K562 (cell line): ENCODE results near the gene ZNF407. TPM values are rescaled to one million over a fixed set of nuclear protein-coding genes. Genes with fewer than 3 reads are reported as not detected.

ENCODE experiments used
- ATAC-seq: fragments of 200-7000 bp; cut with Tn5 transposase; 3 replicates; pipeline ENCODE4 v1.9.1; 2020; ENCODE audit warnings: moderate library complexity
- BruUV-seq: library from RNA; stranded (reverse); fragments of 400-500 nt; replicated peaks from 2 replicates; lab custom pipeline; 2021; lab: Mats Ljungman, UMichigan
- CTCF ChIA-PET: fragments of 300-600 bp; formaldehyde crosslinking; extraction: SDS; loops from one replicate; lab custom pipeline; 2021; ENCODE audit warnings: low intra/inter-chr PET ratio; lab: Yijun Ruan, JAX
- POLR2A ChIA-PET: fragments of 300-600, 350-650 bp; sonication (Branson Sonifier 250); formaldehyde crosslinking; extraction: SDS; loops from one replicate; lab custom pipeline; 2021; ENCODE audit warnings: antibody characterized with exemption, inconsistent platforms; lab: Yijun Ruan, JAX
- DNase-seq, 4 experiments: peaks; one replicate each; pipeline versions ENCODE4 v3.0.0 to v3.0.0-alpha.2; 2011 to 2018; ENCODE audit warnings: low spot score in 3 of 4, mixed read lengths in 3 of 4; ENCODE audit errors: extremely low read depth in 1 of 4
- FAIRE-seq: peaks from 2 replicates; lab custom pipeline; 2011; peaks lifted over from hg19 to GRCh38; lab: Jason Lieb, UNC
- H2AFZ ChIP-seq: 2 replicates; pipeline ENCODE4 v1.6.0; 2011; ENCODE audit warnings: low read depth, low read length, control low read depth, inconsistent platforms
- H3K27ac ChIP-seq: fragments of 200-600 bp; 3 replicates; pipeline ENCODE4 v1.8.0; 2011; ENCODE audit warnings: low read depth, mild to moderate bottlenecking, control low read depth, inconsistent platforms, low read length, moderate library complexity, mixed read lengths; ENCODE audit errors: extremely low read depth
- H3K27me3 ChIP-seq, 2 experiments: fragments of 300-600 bp in 1 of 2; 2 replicates in 1 of 2; 3 replicates in 1 of 2; pipeline versions ENCODE4 v1.6.0 to v1.8.0; 2011; ENCODE audit warnings: inconsistent platforms in 2 of 2, low read length in 2 of 2, mild to moderate bottlenecking in 1 of 2, mixed read lengths in 1 of 2, moderate library complexity in 1 of 2; ENCODE audit not compliant: control insufficient read depth in 2 of 2, insufficient read depth in 2 of 2
- H3K36me3 ChIP-seq: fragments of 300-600 bp; 3 replicates; pipeline ENCODE4 v1.8.0; 2011; ENCODE audit warnings: mild to moderate bottlenecking, low read length, inconsistent platforms; ENCODE audit not compliant: control insufficient read depth, insufficient read depth
- H3K4me1 ChIP-seq, 2 experiments: fragments of 200-600 bp in 1 of 2; replicated peaks in 1 of 2; 2 replicates in 1 of 2; 3 replicates in 1 of 2; pipeline versions ENCODE4 v1.5.1 to v1.8.0; 2011; ENCODE audit warnings: inconsistent platforms in 2 of 2, low read length in 2 of 2, mild to moderate bottlenecking in 1 of 2, mixed read lengths in 1 of 2, moderate library complexity in 1 of 2; ENCODE audit not compliant: control insufficient read depth in 2 of 2, insufficient read depth in 2 of 2
- H3K4me2 ChIP-seq: 2 replicates; pipeline ENCODE4 v1.6.1; 2011; ENCODE audit warnings: low read length, control low read depth, inconsistent platforms, mixed read lengths; ENCODE audit not compliant: insufficient read depth
- H3K4me3 ChIP-seq: fragments of 200-600 bp; sonication (generic), shearing (Covaris generic); 2 replicates; pipeline ENCODE4 v1.5.1; 2016; ENCODE audit warnings: control low read depth, inconsistent platforms
- H3K79me2 ChIP-seq: fragments of 200-600 bp; 3 replicates; pipeline ENCODE4 v1.8.0; 2011; ENCODE audit warnings: low read length, inconsistent platforms; ENCODE audit not compliant: control insufficient read depth, insufficient read depth
- H3K9ac ChIP-seq, 2 experiments: 2 replicates each; pipeline versions ENCODE4 v1.6.0 to v1.6.1; 2011; ENCODE audit warnings: low read depth in 2 of 2, low read length in 2 of 2, control low read depth in 1 of 2, inconsistent platforms in 1 of 2, mild to moderate bottlenecking in 1 of 2, mixed read lengths in 1 of 2; ENCODE audit not compliant: insufficient read depth in 1 of 2
- H3K9me1 ChIP-seq: one replicate; pipeline ENCODE4 v1.6.0; 2011; ENCODE audit warnings: inconsistent platforms, mild to moderate bottlenecking, low read length, moderate library complexity; ENCODE audit not compliant: control insufficient read depth, insufficient read depth
- H3K9me3 ChIP-seq: replicated peaks from 2 replicates; pipeline ENCODE4 v1.5.1; 2011; ENCODE audit warnings: low read depth, low read length, inconsistent platforms; ENCODE audit not compliant: control insufficient read depth, insufficient read depth
- H4K20me1 ChIP-seq: replicated peaks from 2 replicates; pipeline ENCODE4 v1.6.1; 2011; ENCODE audit warnings: low read length, inconsistent platforms, mixed read lengths; ENCODE audit not compliant: control insufficient read depth, insufficient read depth
- FIP1L1 ChIP-seq: fragments of 200-400 bp; formaldehyde crosslinking; IDR thresholded peaks from 2 replicates; pipeline ENCODE4 v1.6.1; 2018; ENCODE audit warnings: mild to moderate bottlenecking, low read depth, low read length; ENCODE audit not compliant: poor library complexity, severe bottlenecking
- HEY1 ChIP-seq: fragments of 250-450 bp; sonication (Bioruptor Pico); IDR thresholded peaks from 2 replicates; pipeline ENCODE4 v1.5.0; 2020; ENCODE audit warnings: mild to moderate bottlenecking, moderate library complexity, borderline replicate concordance
- HSF4 ChIP-seq: fragments of 250-450 bp; sonication (Bioruptor Pico); IDR thresholded peaks from 2 replicates; pipeline ENCODE4 v2.1.2; 2022; ENCODE audit warnings: mild to moderate bottlenecking, moderate library complexity, borderline replicate concordance
- KAT7 ChIP-seq: sonication (generic); formaldehyde crosslinking; IDR thresholded peaks from 2 replicates; pipeline ENCODE4 v1.8.0; 2022; ENCODE audit warnings: missing genetic modification reagents, mild to moderate bottlenecking, borderline replicate concordance
- MLLT1 ChIP-seq, 2 experiments: fragments of 450-650 bp; IDR thresholded peaks; 2 replicates each; pipeline ENCODE4 v1.6.1; 2016
- RB1 ChIP-seq: fragments of 450-650 bp; IDR thresholded peaks from 2 replicates; pipeline ENCODE4 v1.6.1; 2017; ENCODE audit warnings: low read depth, mild to moderate bottlenecking
- SIN3A ChIP-seq, 2 experiments: fragments of 150-350 bp in 1 of 2; IDR thresholded peaks; 2 replicates each; pipeline ENCODE4 v1.6.1; 2011 to 2016; ENCODE audit warnings: borderline replicate concordance in 2 of 2, low read depth in 2 of 2, low read length in 2 of 2, mild to moderate bottlenecking in 2 of 2, moderate library complexity in 2 of 2; ENCODE audit not compliant: control insufficient read depth in 1 of 2
- SMAD1 ChIP-seq: fragments of 150-350 bp; IDR thresholded peaks from 2 replicates; pipeline ENCODE4 v1.6.1; 2014; ENCODE audit warnings: low read length, low read depth; ENCODE audit not compliant: partially characterized antibody
- ZKSCAN1 ChIP-seq: fragments of 150-350 bp; IDR thresholded peaks from 2 replicates; pipeline ENCODE4 v1.6.1; 2016; ENCODE audit warnings: low read depth, low read length
- ZNF143 ChIP-seq: sonication (generic); formaldehyde crosslinking; IDR thresholded peaks from 2 replicates; pipeline ENCODE4 v1.9.0; 2022; ENCODE audit warnings: mild to moderate bottlenecking, missing genetic modification reagents
- WGBS: fragments of 100-300 bp; shearing (Covaris generic); methylation state at CpG from one replicate; pipeline ENCODE4 v1.1.6; 2016; ENCODE audit warnings: low coverage, mixed read lengths; ENCODE audit not compliant: insufficient coverage; ENCODE audit errors: missing lambda C conversion rate; 5-methylcytosine and 5-hydroxymethylcytosine counted together
- in situ Hi-C: fragments of 300-500 bp; cut with MboI; formaldehyde crosslinking; loops from 4 replicates; pipeline ENCODE4 v1.15.0; 2018; ENCODE audit warnings: inconsistent platforms, mixed read lengths
- intact Hi-C: fragments of 100-400 bp; cut with micrococcal nuclease; formaldehyde crosslinking; loops from 2 replicates; pipeline ENCODE4 v1.14.2; 2022
- polyA plus RNA-seq, 8 experiments: library from polyadenylated mRNA; depleted of rRNA in 4 of 8; stranded (reverse) in 5 of 8; unstranded in 3 of 8; fragments of >200 nt; fragmentation: Nextera tagmentation in 2 of 8; fragmentation: Illumina TruSeq in 1 of 8; extraction: Ambion mirVana in 2 of 8; extraction: Trizol in 1 of 8; gene quantifications; 2 replicates each; pipeline versions ENCODE4 v1.2.1 to v1.2.3, GENCODE V29; 2011 to 2014; ENCODE audit warnings: inconsistent platforms in 1 of 8, missing spikeins in 1 of 8
- total RNA-seq, 7 experiments: library from RNA; depleted of rRNA in 6 of 7; stranded (reverse); fragments of >200 nt in 6 of 7; fragmentation: Illumina TruSeq in 2 of 7; extraction: Trizol in 2 of 7; gene quantifications; 2 replicates each; pipeline versions ENCODE4 v1.2.1 to v1.2.3, GENCODE V29; 2011 to 2021; ENCODE audit warnings: low replicate concordance in 1 of 7
- TF ChIP-seq, protein P1 (sequence below), 2 experiments: fragments of 150-350 bp in 1 of 2; IDR thresholded peaks; 2 replicates each; pipeline ENCODE4 v1.6.1; 2012 to 2016; ENCODE audit warnings: low read depth in 2 of 2, low read length in 2 of 2, mild to moderate bottlenecking in 1 of 2, moderate library complexity in 1 of 2

The ZNF407 gene
- total and polyA plus RNA-seq, 9 of the 15 experiments (the other 6 are each of a cell fraction or from before 2014, with no cell fraction given): 0.21 to 5.4 (median 2.3) TPM

GRCh38 chr18:74661008-74661407, 63.3 kb downstream of the ZNF407 start:
- no peak overlapping the region for H3K4me3 ChIP-seq
- no peaks in the 10 kb centered on the region for H3K9me1 ChIP-seq
- H3K4me1 ChIP-seq: no peaks in the 10 kb centered on the region
- no peaks in the 10 kb centered on the region for H4K20me1 ChIP-seq
- ChIA-PET POLR2A (no interaction called here), CTCF (no interaction called here)
- TF ChIP-seq SIN3A (IDR thresholded peaks at IDR 0.05; ENCODE audit: borderline replicate concordance in 2 of 2, control insufficient read depth in 1 of 2, low read depth in 2 of 2, low read length in 2 of 2): no peak
- no peak for TF ChIP-seq HSF4 (CRISPR knock-in tag)
- no peak overlapping the region for H2AFZ ChIP-seq
- ATAC-seq (no peak), FAIRE-seq (no peak), DNase-seq (no peak)
- no TSS peak for BruUV-seq
- intact Hi-C loops (no loop called here), in situ Hi-C loops (loop anchor here (25.0 kb wide), 2 partner anchors 826 to 1701 kb away; no protein-coding TSS in a partner anchor)
- H3K27me3 ChIP-seq: no peaks in the 10 kb centered on the region
- H3K79me2 ChIP-seq: no peaks in the 10 kb centered on the region
- H3K9ac ChIP-seq: no peak overlapping the region
- 45% methylated on average over 2 of the region's 2 CpGs for WGBS
- no peak overlapping the region for H3K4me2 ChIP-seq
- H3K36me3 ChIP-seq: no peaks in the 10 kb centered on the region
- H3K9me3 ChIP-seq: no peaks in the 10 kb centered on the region
- no peak overlapping the region for H3K27ac ChIP-seq

- H3K27ac ChIP-seq: no peak overlapping the region
- ChIA-PET CTCF (interaction anchor here (0.6 kb wide), 1 partner anchor 50 kb away, joined by 3 read pairs; no protein-coding TSS in a partner anchor), POLR2A (no interaction called here)
- H3K9me1 ChIP-seq: no peaks in the 10 kb centered on the region
- H3K9ac ChIP-seq: no peak overlapping the region
- H3K4me1 ChIP-seq: no peaks in the 10 kb centered on the region
- H4K20me1 ChIP-seq: no peaks in the 10 kb centered on the region
- intact Hi-C loops: no loop called here
- ATAC-seq: no peak
- H3K36me3 ChIP-seq: no peaks in the 10 kb centered on the region
- no peaks in the 10 kb centered on the region for H3K9me3 ChIP-seq
- 91% methylated on average over 4 of the region's 6 CpGs for WGBS
- no peak overlapping the region for H3K4me3 ChIP-seq
- H2AFZ ChIP-seq: no peak overlapping the region
- DNase-seq: no peak
- in situ Hi-C loops: loop anchor here (25.0 kb wide), 2 partner anchors 826 to 1701 kb away; no protein-coding TSS in a partner anchor
- FAIRE-seq: no peak
- H3K79me2 ChIP-seq: no peaks in the 10 kb centered on the region
- H3K27me3 ChIP-seq: no peaks in the 10 kb centered on the region
- BruUV-seq: no TSS peak
- no peak overlapping the region for H3K4me2 ChIP-seq
- no peak for TF ChIP-seq SMAD1
- no peak for TF ChIP-seq RB1
- TF ChIP-seq KAT7: no peak
- TF ChIP-seq ZNF143 (CRISPR knock-in tag): no peak
- TF ChIP-seq FIP1L1: no peak
- TF ChIP-seq HEY1: no peak
- TF ChIP-seq ZKSCAN1: no peak
- no peak for TF ChIP-seq MLLT1 (IDR thresholded peaks at IDR 0.05)
- TF ChIP-seq, protein P1, sequence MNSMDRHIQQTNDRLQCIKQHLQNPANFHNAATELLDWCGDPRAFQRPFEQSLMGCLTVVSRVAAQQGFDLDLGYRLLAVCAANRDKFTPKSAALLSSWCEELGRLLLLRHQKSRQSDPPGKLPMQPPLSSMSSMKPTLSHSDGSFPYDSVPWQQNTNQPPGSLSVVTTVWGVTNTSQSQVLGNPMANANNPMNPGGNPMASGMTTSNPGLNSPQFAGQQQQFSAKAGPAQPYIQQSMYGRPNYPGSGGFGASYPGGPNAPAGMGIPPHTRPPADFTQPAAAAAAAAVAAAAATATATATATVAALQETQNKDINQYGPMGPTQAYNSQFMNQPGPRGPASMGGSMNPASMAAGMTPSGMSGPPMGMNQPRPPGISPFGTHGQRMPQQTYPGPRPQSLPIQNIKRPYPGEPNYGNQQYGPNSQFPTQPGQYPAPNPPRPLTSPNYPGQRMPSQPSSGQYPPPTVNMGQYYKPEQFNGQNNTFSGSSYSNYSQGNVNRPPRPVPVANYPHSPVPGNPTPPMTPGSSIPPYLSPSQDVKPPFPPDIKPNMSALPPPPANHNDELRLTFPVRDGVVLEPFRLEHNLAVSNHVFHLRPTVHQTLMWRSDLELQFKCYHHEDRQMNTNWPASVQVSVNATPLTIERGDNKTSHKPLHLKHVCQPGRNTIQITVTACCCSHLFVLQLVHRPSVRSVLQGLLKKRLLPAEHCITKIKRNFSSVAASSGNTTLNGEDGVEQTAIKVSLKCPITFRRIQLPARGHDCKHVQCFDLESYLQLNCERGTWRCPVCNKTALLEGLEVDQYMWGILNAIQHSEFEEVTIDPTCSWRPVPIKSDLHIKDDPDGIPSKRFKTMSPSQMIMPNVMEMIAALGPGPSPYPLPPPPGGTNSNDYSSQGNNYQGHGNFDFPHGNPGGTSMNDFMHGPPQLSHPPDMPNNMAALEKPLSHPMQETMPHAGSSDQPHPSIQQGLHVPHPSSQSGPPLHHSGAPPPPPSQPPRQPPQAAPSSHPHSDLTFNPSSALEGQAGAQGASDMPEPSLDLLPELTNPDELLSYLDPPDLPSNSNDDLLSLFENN (IDR thresholded peaks at IDR 0.05; ENCODE audit: low read depth in 2 of 2, low read length in 2 of 2): no peak
These were observed 64.0 kb downstream of the ZNF407 start for GRCh38 chr18:74661691-74662090.
